M059J (cell line): ENCODE measurements around the gene STRIP2. TPM values are rescaled to one million over a fixed set of nuclear protein-coding genes. Genes with fewer than 3 reads are reported as not detected.

Experiments used
- DNase-seq: peaks from one replicate; pipeline ENCODE4 v3.0.0-alpha.2; 2012; ENCODE audit warnings: low read depth
- total RNA-seq: library from RNA; depleted of rRNA; stranded (reverse); fragments of >200 nt; shearing (Covaris generic); gene quantifications from 2 replicates; pipeline ENCODE4 v1.2.3, GENCODE V29; 2014

Gene STRIP2
- total RNA-seq, 1 experiment from 2014 or later: 12.1 TPM

DNA sequence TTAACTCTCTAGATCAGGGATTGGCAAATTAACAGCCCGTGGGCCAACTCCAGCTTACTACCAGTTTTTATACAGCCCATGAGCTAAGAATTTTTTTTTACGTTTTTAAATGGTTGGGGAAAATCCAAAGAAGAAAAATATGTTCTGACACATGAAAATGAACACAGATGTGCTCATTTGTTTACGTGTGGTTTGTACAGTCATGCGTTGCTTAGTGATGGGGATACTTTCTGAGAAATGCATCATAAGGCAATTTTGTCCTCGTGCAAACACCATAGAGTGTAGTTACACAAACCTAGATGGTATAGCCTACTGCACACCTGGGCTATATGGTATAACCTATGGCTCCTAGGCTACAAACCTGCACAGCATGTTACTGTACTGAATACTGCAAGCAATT lies 59.8 kb downstream of the STRIP2 start:
- DNase-seq: peak; percentile 92

DNA sequence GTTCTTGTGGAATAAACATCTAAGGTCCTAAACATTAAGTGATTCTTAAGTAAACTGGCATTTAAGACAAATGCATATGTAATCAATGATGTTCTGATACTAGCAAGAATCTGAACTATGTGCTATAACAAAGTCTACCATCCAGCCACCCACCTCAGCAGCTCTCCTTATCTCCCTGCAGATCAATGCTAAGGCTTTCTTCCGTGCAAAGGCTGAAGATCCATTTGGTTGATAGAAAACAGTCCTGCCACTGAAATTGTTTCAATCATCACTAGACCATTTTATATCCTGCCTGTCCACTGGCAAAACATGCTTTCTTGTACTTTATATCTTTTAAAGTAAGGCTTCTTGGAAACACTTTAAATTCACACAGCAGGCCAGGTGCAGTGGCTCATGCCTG lies 61.8 kb downstream of the STRIP2 start:
- DNase-seq: no peak

DNA sequence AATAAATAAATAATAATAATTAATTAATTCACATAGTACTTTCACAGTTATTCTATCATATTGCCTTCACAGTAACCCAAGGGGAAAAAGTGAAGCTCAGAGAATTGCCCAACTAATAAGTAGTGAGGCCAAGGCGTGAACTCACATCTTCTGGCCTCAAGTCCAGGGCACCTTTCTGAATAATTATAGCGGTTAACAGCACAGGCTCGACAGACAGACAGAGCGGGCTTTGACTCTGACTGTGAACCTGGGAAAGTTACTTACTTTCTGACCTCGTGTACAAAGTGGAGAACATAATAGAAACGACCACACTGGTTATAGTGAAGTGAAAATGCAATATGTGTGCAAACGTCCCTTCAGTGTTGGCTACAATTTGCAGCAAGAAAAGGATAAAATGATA lies 62.4 kb downstream of the STRIP2 start:
- no peak for DNase-seq

DNA sequence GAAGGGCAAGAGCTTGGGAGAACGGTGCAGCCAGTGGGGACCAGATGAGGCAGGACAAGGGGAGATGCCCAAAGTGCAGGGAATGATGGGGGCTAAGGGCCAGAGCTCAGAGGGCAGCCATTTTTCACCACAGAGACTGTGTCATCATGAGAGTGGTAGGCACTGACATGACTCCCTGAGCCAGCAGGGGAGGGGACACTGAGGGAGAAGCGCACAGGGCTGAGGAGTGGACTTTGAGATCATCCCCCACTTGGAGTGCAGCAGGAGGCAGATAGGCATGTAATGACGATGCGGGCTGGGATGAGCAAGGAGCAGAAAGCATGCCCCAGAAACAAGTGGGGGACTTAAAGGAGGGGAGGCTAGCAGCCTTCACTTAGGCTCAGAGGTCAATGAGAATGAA lies 62.9 kb downstream of the STRIP2 start:
- no peak for DNase-seq

DNA sequence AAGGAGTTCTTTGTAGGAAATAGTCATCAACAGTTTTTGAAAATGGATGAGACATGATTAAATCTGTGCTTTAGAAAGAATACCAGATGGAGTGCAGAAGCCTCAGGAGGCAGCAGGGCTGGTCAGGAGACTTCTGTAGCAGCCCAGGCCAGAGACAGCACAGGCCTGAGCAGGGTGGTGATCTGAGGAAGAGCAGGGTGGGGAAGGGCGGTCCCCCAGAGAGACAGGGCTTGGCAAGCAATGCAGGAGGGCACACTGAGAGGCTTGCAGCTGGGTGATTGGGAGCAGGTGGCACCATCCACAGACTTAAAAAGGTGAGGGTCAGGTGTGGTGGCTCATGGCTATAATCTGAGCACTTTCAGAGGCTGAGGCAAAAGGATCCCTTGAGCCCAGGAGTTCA lies 63.8 kb downstream of the STRIP2 start:
- no peak for DNase-seq

DNA sequence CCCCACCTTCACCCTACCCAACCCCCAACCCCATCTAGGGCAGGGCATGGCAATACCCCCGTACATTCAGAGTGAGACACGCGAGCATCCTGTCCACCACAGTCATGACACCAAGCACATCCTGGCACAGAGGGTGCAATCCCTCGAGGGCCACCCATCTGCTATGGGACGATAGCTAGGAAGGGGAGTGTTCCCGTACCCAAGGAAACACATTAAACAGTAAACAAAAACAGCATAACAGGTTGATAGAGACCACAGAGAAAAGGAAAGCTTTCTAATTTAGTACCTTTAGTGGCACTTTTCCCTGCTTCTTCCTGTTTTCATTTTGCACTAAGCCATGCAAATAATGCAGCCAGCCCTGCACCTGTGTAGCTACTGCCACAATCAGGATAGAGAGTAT lies 65.8 kb downstream of the STRIP2 start:
- peak; percentile 10 for DNase-seq

DNA sequence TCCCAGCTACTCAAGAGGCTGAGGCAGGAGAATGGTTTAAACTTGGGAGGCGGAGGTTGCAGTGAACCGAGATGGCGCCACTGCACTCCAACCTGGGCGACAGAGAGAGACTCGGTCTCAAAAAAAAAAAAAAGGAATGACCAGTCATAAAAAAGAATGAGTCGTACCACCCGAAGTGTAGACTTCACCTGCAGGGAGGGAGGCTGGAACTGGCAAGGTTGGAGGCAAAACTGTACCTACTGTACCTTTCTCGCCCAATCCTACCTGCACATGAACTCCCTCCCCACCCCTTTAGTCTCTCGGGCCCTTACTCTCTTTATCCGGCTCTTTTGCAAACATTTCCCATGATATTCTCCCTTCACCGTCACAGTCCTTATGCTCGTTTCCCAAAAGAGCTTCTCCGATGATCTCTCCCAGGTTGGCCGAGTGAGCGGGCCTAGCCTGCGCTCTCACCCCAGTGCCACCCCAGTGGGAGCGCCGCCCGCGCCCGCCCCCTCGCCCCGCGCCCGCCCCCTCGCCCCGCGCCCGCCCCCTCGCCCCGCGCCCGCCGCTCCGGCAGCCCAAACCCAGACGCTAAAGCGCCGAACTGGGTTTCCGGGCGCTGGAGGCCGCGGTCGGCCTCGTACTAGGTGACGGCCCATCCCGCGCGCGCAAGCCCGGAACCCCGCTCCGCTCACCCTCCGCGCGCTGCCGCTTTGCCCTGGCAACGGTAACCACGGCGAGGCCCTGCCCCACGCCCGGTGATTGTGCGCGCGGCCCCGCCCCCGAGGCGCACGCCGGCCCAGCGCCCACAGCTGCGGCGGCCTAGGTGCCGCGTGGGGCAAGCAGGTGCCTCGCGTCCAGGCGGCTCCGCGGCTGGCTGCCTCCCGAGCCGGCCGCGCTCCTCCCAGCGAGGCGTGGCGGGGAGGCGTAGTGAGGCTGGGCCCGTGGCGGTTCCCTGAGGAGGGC lies 67.8 kb downstream of the STRIP2 start, which contains the start of gene SMKR1:
Gene SMKR1 (plus strand): TSS at position 772 of the 948 bp plus-strand sequence. CDS start 294 bp downstream, outside the sequence.
- DNase-seq: peak; percentile 78

DNA sequence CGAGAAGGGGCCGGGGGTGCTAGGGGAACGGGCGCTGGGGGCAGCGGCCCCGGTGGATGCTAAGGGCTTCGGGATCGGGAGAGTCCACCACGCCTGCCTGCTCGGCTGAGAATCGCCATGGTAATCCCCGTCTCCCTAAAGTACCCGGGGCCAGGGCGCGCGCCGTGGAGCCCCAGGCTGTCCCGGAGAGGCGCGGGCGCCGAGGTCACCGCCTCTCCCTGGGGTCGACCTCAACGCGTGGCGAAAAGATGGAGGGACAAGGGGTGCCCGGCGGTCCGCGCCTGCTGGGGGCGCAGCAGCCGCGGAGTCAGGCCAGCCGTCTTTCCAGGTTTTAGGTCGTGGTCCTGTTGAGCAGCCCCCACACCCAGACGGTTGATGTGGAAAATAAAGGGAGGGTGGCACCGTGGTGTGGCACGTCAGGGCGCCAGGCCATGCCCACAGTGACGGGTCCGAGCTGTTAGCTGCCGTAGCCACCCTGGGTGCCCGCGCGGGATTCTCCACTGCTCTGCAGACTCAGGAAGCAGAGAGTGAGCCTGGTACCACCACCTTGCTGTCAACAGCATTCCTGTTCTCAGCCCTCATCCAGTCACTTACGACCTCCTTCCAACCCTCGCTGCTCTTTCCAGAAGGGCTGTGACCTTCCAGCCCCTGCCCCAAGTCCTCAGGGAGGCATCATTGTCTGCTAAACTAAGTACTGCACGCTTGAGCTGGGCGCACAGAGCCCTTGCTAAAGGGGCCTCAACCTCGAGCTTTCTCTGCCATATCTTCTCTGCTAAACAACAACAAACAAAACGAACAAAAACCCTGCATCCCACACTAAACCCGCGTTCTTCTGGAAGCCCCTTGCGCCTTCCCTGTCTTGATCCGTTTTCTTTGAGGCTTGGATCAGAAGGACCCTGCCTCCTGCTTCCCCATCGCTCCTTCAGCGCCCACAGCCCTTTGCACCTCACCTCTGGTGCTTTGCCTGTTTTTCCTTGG lies 68.8 kb downstream of the STRIP2 start:
- DNase-seq: peak; percentile 9

DNA sequence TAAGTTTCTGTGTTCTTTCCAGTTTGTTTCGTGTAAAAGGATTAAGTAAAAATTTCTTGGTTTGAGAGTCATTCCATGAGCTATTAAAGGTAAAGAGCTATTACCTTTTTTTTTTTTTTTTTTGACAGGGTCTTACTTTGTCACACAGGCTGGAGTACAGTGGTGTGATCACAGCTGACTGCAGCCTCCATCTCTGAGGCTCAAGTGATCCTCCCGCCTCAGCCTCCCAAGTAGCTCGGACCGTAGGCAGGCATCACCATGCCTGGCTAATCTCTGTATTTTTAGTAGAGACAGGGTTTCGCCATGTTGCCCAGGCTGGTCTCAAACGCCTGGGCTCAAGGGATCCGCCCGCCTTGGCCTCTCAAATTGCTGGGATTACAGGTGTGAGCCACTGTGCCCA lies 69.5 kb downstream of the STRIP2 start:
- DNase-seq: no peak

DNA sequence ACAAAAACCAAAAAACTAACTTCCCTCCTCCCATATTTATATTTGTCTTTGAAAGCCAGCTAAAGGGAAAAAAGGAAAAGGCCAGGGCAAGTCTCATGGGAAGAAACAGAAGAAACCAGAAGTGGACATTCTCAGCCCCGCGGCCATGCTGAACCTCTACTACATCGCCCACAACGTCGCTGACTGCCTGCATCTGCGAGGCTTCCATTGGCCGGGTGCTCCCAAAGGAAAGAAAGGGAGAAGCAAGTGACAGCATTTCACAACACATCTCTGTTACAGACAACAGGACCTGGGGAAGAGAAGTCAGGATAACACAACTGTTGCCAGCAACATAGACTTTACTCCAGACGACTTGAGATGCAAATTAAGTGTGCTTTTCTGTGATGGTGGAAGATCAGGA lies 78.0 kb downstream of the STRIP2 start:
- no peak for DNase-seq

DNA sequence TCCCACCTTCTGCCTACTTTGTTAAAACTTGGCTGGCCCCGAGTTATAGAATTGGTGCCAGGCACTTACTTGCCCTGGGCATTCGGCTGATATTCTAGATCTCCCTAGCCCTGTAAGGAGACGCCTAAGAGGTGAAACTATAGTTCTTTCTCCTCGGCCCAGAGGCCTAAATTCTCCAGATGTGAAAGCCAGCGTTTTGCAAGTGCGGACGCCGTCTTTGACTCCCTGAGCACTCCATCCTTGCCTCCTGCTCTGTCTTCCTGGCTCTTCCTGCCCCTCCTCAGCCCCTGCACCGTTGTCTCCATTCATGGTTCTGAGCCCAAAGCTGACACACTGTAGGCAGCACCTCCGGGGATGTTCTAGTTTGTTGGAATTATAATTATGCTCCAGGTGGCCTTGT lies 79.3 kb downstream of the STRIP2 start:
- DNase-seq: no peak

DNA sequence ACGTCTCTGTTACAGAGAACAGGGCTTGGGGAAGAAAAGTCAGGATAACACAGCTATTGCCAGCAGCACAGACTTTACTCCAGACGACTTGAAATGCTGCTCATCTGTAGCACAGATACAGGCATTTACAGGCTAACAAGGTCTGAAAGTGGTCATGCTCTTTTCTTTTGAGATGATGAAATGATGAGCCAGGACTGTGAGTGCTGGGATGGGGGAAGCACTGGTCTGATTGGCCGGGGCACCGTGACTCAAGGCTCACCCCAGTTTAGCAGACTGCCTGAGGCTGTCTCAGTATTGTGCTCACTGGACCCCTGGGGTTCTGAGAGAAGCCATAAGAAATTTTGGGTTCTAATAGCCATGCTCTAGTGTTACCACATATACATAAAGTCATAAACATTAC lies 80.5 kb downstream of the STRIP2 start:
- peak; percentile 49 for DNase-seq

DNA sequence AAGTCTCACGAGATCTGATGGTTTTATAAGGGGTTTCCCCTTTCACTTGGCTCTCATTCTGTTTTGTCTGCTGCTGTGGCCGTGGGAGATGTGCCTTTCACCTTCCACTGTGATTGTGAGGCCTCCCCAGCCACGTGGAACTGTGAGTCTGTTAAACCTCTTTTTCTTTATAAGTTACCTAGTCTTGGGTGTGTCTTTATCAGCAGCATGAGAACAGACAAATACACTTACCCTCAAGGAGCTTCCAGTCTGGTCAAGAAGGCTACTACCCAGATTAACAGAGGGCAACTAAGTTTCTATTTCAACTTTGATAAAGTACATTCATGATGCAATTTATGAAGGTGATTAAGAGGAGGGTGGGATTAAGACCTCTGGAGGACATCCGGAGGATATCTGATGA lies 81.1 kb downstream of the STRIP2 start:
- no peak for DNase-seq

DNA sequence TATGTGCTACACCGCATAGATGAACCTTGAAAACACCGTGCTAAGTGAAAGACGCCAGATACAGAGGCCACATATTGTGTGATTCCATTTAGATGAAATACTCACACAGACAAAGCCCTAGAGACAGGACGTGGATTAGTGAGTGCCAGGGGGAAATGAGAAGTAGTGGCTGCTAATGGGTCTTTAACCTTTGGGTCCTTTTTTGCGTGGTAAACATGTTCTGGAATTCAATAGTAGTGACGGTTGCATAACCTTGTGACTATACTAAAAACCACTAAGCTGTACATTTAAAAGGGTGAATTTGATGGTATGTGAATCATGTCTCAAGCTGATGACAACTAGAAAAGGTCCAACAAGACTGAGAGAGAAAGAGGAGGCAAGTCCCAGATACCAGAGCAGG lies 83.7 kb downstream of the STRIP2 start:
- no peak for DNase-seq

DNA sequence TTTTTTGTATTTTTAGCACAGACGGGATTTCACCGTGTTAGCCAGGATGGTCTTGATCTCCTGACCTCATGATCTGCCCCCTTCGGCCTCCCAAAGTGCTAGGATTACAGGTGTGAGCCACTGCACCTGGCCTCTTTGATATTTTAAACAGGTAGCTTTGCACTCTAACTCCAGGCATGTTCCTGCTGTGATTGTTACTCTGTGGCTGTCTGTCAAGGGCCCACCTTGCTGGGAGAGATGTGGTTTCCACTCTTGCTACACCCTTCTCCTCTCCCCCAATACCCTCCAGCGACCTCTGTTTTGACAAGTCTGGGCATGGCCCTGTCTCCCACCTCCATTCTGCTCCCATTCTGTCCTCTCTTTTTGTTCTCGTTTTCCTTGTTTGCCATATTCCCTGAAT lies 85.2 kb downstream of the STRIP2 start:
- no peak for DNase-seq

DNA sequence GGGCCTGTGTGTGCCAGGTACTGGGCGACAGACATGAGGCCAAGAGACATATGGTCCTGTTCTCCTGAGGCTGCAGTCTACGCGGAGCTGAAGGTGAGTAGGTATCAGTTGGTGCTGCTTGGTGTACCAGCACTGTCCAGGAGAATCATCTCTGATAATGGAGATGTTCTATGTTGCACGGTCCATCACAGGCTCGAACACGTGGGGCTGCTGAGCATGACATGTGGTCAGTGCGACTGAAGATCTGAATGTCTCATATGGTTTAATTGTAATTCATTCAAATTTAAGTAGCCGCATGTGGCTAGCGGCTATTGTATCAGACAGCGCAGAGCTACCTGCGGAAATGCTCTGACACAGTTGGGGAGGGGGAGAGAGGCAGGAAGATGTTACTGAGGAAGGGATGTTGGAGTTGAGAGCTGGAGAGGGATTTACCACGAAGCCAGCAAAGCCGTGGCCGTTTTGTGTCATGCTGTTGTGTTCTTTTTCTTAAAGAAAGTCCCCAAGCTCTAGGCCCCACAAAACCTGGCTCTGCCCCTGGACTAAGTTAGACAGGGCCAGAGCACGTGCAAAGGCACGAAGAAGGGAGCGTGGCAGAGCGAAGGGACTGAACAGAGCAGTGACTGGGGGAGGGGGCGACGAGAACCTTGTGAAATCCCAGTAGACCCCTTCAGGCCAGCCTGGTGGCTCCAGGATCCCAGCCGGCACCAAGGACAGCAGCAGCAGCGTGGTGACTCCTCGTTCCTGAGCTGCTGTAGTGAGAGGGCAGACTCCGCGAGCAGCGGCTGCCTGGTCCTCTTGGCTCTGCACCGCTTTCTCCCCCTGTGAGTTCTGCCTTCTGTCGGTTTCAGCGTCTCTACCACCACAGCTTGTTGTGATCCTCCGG lies 88.1 kb downstream of the STRIP2 start:
- no peak for DNase-seq

DNA sequence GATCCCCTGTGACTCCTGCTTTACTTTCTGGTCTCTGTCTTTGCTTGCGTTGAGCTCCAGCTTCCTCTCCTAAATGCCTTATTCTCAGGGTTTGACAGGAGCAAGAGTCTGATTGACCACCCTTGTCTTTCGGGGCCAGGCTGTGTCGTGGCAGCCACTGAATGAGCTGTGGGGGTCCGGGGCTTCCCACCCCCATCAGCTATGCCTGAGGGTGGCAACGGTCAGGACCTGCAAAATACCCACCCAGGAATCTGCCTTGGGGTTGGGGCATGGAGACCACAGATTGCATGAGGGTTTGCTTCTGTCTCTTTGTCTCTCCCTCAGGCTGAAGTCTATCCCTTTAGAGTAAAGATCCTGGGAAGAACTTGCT lies 88.7 kb downstream of the STRIP2 start:
- no peak for DNase-seq

DNA sequence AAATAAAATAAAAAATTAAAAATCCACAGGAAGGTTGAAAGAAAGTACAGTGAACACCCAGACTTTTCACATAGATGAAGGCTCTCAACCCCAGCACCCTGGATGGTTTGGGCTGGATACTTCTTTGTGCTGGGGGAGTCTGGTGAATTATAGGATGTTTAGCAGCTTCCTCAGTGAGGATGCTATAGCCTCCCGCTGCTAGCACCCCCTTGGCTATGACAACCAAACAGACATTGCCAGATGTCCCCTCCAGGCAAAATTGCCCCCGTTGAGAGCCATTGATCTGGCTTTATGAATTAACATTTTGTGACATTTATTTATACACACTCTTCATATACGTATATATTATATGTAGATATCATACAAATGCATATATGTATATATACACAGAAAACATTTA lies 89.7 kb downstream of the STRIP2 start:
- no peak for DNase-seq

DNA sequence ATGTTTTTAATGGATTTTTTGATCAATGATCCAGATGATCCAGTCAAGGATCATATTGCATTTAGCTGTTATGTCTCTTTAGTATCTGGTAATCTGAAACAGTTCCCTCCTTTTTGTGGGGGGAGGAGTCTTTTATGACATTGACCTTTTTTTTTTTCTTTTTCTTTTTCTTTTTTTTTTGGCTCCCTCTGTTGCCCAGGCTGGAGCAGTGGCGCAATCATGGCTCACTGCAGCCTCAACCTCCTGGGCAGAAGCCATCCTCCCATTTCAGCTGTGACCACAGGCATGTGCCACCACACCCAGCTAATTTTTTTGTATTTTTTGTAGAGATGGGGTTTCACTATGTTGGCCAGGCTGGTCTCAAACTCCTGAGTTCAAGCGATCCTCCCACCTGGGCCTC lies 90.2 kb downstream of the STRIP2 start:
- peak; percentile 83 for DNase-seq

DNA sequence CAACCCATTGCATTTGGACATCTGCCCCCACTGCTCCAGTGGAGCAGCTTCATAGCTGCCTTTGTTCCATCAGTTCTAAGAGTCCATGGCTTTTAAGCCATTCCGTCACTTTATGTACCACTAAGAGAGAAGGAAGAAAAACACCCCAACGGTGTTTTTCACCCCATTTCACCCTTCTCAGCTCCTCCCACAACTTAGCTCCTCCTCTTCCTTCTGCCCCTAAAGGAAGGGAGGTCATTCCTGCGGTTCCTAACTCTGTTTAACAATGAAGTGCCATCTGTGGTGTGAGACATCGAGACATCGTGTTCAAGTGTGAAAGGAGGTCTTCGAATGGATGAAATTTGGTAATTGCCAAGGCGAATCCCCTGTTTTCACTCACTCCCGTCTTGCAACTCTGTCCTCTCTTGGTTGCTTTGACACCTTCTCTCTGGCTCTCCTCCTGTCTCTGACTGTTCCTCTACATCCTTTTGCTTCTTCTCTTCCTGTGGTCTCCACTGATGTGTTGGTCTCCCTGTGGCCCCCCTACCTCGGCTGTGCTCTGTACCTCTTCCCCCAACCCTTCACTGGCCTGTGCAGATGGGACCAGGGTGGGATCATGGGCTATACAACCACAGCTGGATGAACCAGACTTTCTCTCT lies 91.1 kb downstream of the STRIP2 start:
- no peak for DNase-seq

DNA sequence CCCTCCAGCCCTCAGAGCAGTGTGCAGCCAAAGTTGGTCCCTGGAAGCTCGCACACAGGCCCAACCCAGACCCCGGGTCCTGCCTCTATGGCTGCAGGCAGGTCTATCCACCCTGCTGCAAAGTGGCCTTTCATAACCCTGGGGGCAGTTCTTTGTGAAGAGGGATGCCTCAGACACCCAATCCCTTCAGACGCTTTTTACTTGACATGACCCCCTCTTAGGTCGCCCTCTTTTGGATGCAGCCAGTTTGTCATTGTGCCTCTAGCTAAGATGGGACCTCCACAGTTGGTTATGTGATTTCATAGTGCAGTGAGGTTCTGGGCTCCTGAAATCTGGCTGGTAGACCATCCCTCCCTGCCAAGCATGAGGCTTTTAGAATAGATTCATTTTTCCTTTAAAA lies 95.4 kb downstream of the STRIP2 start:
- DNase-seq: no peak
